Measurements from ENCODE around the gene FAT1. TPM values are rescaled to one million over a fixed set of nuclear protein-coding genes. Genes with fewer than 3 reads are reported as not detected.
"Not testable (repeated sequence)": the region's sequence is repeated elsewhere in the genome, so short reads cannot be mapped to it uniquely, and the experiment has no call there.

Gene FAT1
- total RNA-seq, 4 donors from 2014 or later, result 91.2 to 133 (median 105) TPM

DNA sequence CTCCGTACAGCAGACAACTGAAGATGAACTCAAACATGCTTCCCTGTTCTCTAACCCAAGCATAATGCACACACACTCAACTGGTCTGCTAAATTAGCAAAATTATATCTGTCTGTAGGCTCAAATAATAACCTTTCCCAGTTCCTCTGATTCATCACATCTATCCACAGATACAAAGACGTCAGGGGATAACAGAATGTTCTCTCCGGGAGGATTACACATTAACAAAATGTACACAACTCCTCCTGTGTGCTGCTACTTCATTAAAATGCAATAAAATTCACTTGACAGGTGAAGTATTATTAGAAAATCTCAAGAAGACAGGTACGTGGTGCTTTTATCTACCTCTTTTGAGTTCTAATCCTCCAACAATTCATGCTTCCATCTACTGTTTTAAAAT lies 57.4 kb downstream of the FAT1 start:
- no peak overlapping the region for H3K4me3 ChIP-seq
- H3K27ac ChIP-seq, result no peak overlapping the region
- H3K4me1 ChIP-seq, result peaks cover 10% of the 10 kb centered on the region
- DNase-seq (ENCODE audit: low spot score in 2 of 2), result no peak
- H3K27me3 ChIP-seq, result no peaks in the 10 kb centered on the region
- TF ChIP-seq POLR2AphosphoS5 (IDR thresholded peaks at IDR 0.05), result no peak
- peak; percentile 96 for TF ChIP-seq EP300 (IDR thresholded peaks at IDR 0.05)
- WGBS, result 83% methylated on average over 4 of the region's 4 CpGs
- peaks cover 9% of the 10 kb centered on the region for H3K36me3 ChIP-seq
- H3K9me3 ChIP-seq, result no peaks in the 10 kb centered on the region

DNA sequence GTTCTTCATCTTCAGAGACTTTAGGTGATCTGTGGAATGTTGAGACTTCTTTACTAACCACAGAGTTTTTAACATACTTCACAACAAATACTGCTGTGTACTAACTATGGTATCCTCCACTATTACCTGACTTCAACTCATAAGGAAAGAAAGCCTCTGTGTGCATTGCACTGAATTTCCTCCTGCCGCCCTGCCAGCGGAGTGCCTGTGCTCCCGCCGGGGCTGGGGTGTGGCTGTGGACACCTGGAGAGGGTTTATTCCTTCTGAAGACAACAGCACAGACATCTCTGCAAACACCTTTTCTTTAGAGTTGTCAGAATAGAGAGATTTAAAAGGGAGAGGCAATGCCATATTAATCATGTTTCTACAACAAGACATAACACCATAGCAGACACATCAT lies 63.3 kb downstream of the FAT1 start:
- TF ChIP-seq EP300 (IDR thresholded peaks at IDR 0.05), result no peak
- no peak for TF ChIP-seq POLR2A (IDR thresholded peaks at IDR 0.05)
- TF ChIP-seq POLR2AphosphoS5 (IDR thresholded peaks at IDR 0.05), result no peak
- TF ChIP-seq, protein P1, sequence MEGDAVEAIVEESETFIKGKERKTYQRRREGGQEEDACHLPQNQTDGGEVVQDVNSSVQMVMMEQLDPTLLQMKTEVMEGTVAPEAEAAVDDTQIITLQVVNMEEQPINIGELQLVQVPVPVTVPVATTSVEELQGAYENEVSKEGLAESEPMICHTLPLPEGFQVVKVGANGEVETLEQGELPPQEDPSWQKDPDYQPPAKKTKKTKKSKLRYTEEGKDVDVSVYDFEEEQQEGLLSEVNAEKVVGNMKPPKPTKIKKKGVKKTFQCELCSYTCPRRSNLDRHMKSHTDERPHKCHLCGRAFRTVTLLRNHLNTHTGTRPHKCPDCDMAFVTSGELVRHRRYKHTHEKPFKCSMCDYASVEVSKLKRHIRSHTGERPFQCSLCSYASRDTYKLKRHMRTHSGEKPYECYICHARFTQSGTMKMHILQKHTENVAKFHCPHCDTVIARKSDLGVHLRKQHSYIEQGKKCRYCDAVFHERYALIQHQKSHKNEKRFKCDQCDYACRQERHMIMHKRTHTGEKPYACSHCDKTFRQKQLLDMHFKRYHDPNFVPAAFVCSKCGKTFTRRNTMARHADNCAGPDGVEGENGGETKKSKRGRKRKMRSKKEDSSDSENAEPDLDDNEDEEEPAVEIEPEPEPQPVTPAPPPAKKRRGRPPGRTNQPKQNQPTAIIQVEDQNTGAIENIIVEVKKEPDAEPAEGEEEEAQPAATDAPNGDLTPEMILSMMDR (IDR thresholded peaks at IDR 0.05), result no peak
- Histone ChIP-seq H3K27ac (no peak overlapping the region), H3K27me3 (no peaks in the 10 kb centered on the region), H3K4me3 (no peak overlapping the region), H3K36me3 (peaks cover 16% of the 10 kb centered on the region), H3K4me1 (no peaks in the 10 kb centered on the region), H3K9me3 (no peaks in the 10 kb centered on the region)
- DNase-seq (ENCODE audit: low spot score in 2 of 2), result no peak
- WGBS, result 91% methylated on average over 4 of the region's 4 CpGs

DNA sequence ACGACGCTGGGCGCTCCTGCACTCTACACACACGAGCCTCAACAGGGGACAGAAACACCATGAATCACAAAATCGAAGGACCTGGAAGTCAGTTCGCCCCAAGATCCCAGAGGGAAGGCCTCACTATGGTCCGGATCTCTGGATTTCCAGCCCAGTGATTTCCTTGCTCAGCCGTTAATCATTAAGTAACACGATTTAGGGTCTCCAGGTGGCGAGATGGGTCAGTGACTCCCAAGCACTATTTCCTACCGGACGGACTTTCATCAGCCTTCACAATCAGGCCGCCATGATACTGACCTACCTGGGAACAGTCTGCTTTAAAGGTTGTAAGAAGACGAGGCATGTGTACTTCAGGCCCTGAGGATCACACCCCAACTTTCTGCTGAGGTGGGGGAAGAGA lies 63.7 kb downstream of the FAT1 start:
- Histone ChIP-seq H3K4me1 (no peaks in the 10 kb centered on the region), H3K27ac (no peak overlapping the region), H3K36me3 (peaks cover 16% of the 10 kb centered on the region), H3K4me3 (no peak overlapping the region), H3K9me3 (no peaks in the 10 kb centered on the region), H3K27me3 (no peaks in the 10 kb centered on the region)
- no peak for DNase-seq (ENCODE audit: low spot score in 2 of 2)
- WGBS, result 94% methylated on average over 9 of the region's 14 CpGs
- TF ChIP-seq POLR2AphosphoS5 (IDR thresholded peaks at IDR 0.05), result no peak
- TF ChIP-seq, protein P1 (IDR thresholded peaks at IDR 0.05), result no peak
- no peak for TF ChIP-seq EP300 (IDR thresholded peaks at IDR 0.05)

- WGBS, result 89% methylated on average over 14 of the region's 16 CpGs
- H3K4me3 ChIP-seq, result not testable (repeated sequence)
These were observed 64.2 kb downstream of the FAT1 start for GRCh38 chr4:186659456-186659855.

GRCh38 chr4:186658657-186659056 lies 65.0 kb downstream of the FAT1 start:
- no peak for TF ChIP-seq EP300 (IDR thresholded peaks at IDR 0.05)
- TF ChIP-seq, protein P1 (IDR thresholded peaks at IDR 0.05), result no peak
- no peak for TF ChIP-seq POLR2A (IDR thresholded peaks at IDR 0.05)
- no peak for TF ChIP-seq POLR2AphosphoS5 (IDR thresholded peaks at IDR 0.05)
- Histone ChIP-seq H3K4me1 (no peaks in the 10 kb centered on the region), H3K36me3 (peaks cover 16% of the 10 kb centered on the region), H3K27me3 (no peaks in the 10 kb centered on the region), H3K27ac (no peak overlapping the region), H3K4me3 (no peak overlapping the region), H3K9me3 (no peaks in the 10 kb centered on the region)
- DNase-seq (ENCODE audit: low spot score in 2 of 2), result no peak
- 92% methylated on average over 20 of the region's 20 CpGs for WGBS

More at GRCh38 chr4:186659456-186659855, 64.2 kb downstream of the FAT1 start:
- H3K27ac ChIP-seq; DNase-seq (ENCODE audit: low spot score in 2 of 2); H3K9me3 ChIP-seq; H3K4me1 ChIP-seq; H3K27me3 ChIP-seq: not testable (repeated sequence)
- peaks cover 16% of the 10 kb centered on the region for H3K36me3 ChIP-seq

- Histone ChIP-seq H3K9me3 (no peaks in the 10 kb centered on the region), H3K36me3 (peaks cover 16% of the 10 kb centered on the region), H3K27me3 (no peaks in the 10 kb centered on the region), H3K4me1 (no peaks in the 10 kb centered on the region), H3K27ac (no peak overlapping the region), H3K4me3 (no peak overlapping the region)
- DNase-seq (ENCODE audit: low spot score in 2 of 2), result no peak
- TF ChIP-seq, protein P1 (IDR thresholded peaks at IDR 0.05), result no peak
- TF ChIP-seq POLR2A (IDR thresholded peaks at IDR 0.05) (no peak), POLR2AphosphoS5 (IDR thresholded peaks at IDR 0.05) (no peak), EP300 (IDR thresholded peaks at IDR 0.05) (no peak)
- 77% methylated on average over 4 of the region's 4 CpGs for WGBS
These were observed 65.9 kb downstream of the FAT1 start for GRCh38 chr4:186657764-186658163.

Measured in suprapubic skin (tissue), 4 donors.